GM12878 (cell line): ENCODE results near the gene DNASE2. TPM values are rescaled to one million over a fixed set of nuclear protein-coding genes. Genes with fewer than 3 reads are reported as not detected.
A peak's percentile ranks its signal among the peaks of the same experiment; 100 is the strongest.

Source experiments
- CBFB ChIP-seq: IDR thresholded peaks from 2 replicates; pipeline ENCODE4 v1.6.1; 2016; ENCODE audit warnings: antibody characterized with exemption, low read depth
- CHD2 ChIP-seq: IDR thresholded peaks from 2 replicates; pipeline ENCODE4 v1.6.1; 2011; ENCODE audit warnings: low read depth, low read length, improper control_type of control experiment, borderline replicate concordance
- HDGF ChIP-seq: fragments of 450-650 bp; IDR thresholded peaks from 2 replicates; pipeline ENCODE4 v1.6.1; 2016; ENCODE audit warnings: antibody characterized with exemption
- IKZF1 ChIP-seq: fragments of 450-650 bp; conservative IDR thresholded peaks from 2 replicates; pipeline ENCODE4 v1.6.1; 2017; ENCODE audit warnings: antibody characterized with exemption, mild to moderate bottlenecking
- JUND ChIP-seq: IDR thresholded peaks from 2 replicates; pipeline ENCODE4 v1.6.1; 2012; ENCODE audit warnings: low read depth, mild to moderate bottlenecking, low read length, improper control_type of control experiment, moderate library complexity
- KLF5 ChIP-seq: fragments of 450-650 bp; IDR thresholded peaks from 2 replicates; pipeline ENCODE4 v1.6.1; 2014; ENCODE audit warnings: mild to moderate bottlenecking; ENCODE audit not compliant: partially characterized antibody
- MEF2B ChIP-seq: fragments of 450-650 bp; IDR thresholded peaks from 2 replicates; pipeline ENCODE4 v1.6.1; 2018; ENCODE audit warnings: mild to moderate bottlenecking, moderate library complexity; ENCODE audit not compliant: partially characterized antibody, poor library complexity, severe bottlenecking
- NFYB ChIP-seq: IDR thresholded peaks from 2 replicates; pipeline ENCODE4 v1.6.1; 2011; ENCODE audit warnings: low read depth, mild to moderate bottlenecking, low read length, improper control_type of control experiment, moderate library complexity; ENCODE audit not compliant: insufficient read depth
- NR2C1 ChIP-seq: fragments of 450-650 bp; IDR thresholded peaks from 2 replicates; pipeline ENCODE4 v1.6.1; 2017; ENCODE audit warnings: antibody characterized with exemption, mild to moderate bottlenecking, moderate library complexity
- NR2C2 ChIP-seq: IDR thresholded peaks from 2 replicates; pipeline ENCODE4 v1.6.1; 2011; ENCODE audit warnings: borderline replicate concordance, low read depth; ENCODE audit not compliant: control insufficient read depth, insufficient read length
- POLR2A ChIP-seq: IDR thresholded peaks from 2 replicates; pipeline ENCODE4 v1.6.1; 2011; ENCODE audit warnings: low read depth, mild to moderate bottlenecking, low read length
- POLR2AphosphoS5 ChIP-seq: IDR thresholded peaks from 2 replicates; pipeline ENCODE4 v1.6.1; 2011; ENCODE audit warnings: mild to moderate bottlenecking, low read length, inconsistent platforms
- RUNX3 ChIP-seq: IDR thresholded peaks from 2 replicates; pipeline ENCODE4 v1.6.1; 2012; ENCODE audit warnings: low read length, inconsistent platforms
- SIN3A ChIP-seq: IDR thresholded peaks from 2 replicates; pipeline ENCODE4 v1.6.1; 2012; ENCODE audit warnings: low read depth, low read length, improper control_type of control experiment
- SREBF1 ChIP-seq: IDR thresholded peaks from 2 replicates; pipeline ENCODE4 v1.6.1; 2012; ENCODE audit warnings: mild to moderate bottlenecking, low read length
- TAF1 ChIP-seq: IDR thresholded peaks from 2 replicates; pipeline ENCODE4 v1.6.1; 2011; ENCODE audit warnings: mild to moderate bottlenecking, low read depth, low read length, borderline replicate concordance
- ZBED1 ChIP-seq: IDR thresholded peaks from 2 replicates; pipeline ENCODE4 v1.6.1; 2016; ENCODE audit warnings: borderline replicate concordance
- ZNF207 ChIP-seq: fragments of 450-650 bp; IDR thresholded peaks from 2 replicates; pipeline ENCODE4 v1.6.1; 2014; ENCODE audit warnings: antibody characterized with exemption, mild to moderate bottlenecking, borderline replicate concordance
- ZZZ3 ChIP-seq: IDR thresholded peaks from 2 replicates; pipeline ENCODE4 v1.6.1; 2011; ENCODE audit warnings: low read depth; ENCODE audit not compliant: control insufficient read depth, insufficient read length
- polyA plus RNA-seq, 11 experiments: library from polyadenylated mRNA; depleted of rRNA in 4 of 11; unstranded in 6 of 11; stranded (reverse) in 5 of 11; fragments of >200 nt; fragmentation: Nextera tagmentation in 4 of 11; fragmentation: Illumina TruSeq in 1 of 11; extraction: Ambion mirVana in 4 of 11; extraction: Trizol in 1 of 11; gene quantifications; 1 replicate in 1 of 11; 2 replicates in 10 of 11; pipeline versions ENCODE4 v1.2.1 to v1.2.3, GENCODE V29; 2011 to 2016; ENCODE audit warnings: inconsistent platforms in 2 of 11, missing spikeins in 2 of 11, low read depth in 1 of 11
- total RNA-seq, 4 experiments: library from RNA; depleted of rRNA in 3 of 4; stranded (reverse); fragments of >200 nt in 3 of 4; fragmentation: Illumina TruSeq in 1 of 4; extraction: Trizol in 1 of 4; gene quantifications; 2 replicates each; pipeline versions ENCODE4 v1.2.1 to v1.2.3, GENCODE V29; 2013 to 2021
- TF ChIP-seq, protein P1 (sequence below): fragments of 450-650 bp; IDR thresholded peaks from 2 replicates; pipeline ENCODE4 v1.6.1; 2016; ENCODE audit warnings: mild to moderate bottlenecking
- TF ChIP-seq, protein P2 (sequence below): fragments of 450-650 bp; IDR thresholded peaks from 2 replicates; pipeline ENCODE4 v1.6.1; 2014; ENCODE audit warnings: mild to moderate bottlenecking
- TF ChIP-seq, protein P3 (sequence below): fragments of 450-650 bp; IDR thresholded peaks from 2 replicates; pipeline ENCODE4 v1.6.1; 2017; ENCODE audit warnings: borderline replicate concordance
- TF ChIP-seq, protein P4 (sequence below): IDR thresholded peaks from 2 replicates; pipeline ENCODE4 v1.6.1; 2012; ENCODE audit warnings: low read depth, low read length, improper control_type of control experiment
- TF ChIP-seq, protein P5 (sequence below): fragments of 450-650 bp; IDR thresholded peaks from 2 replicates; pipeline ENCODE4 v1.6.1; 2018; ENCODE audit warnings: borderline replicate concordance, mild to moderate bottlenecking; ENCODE audit not compliant: partially characterized antibody

Gene DNASE2
- total and polyA plus RNA-seq, 10 of the 15 experiments (the other 5 are each of a cell fraction or from before 2014, with no cell fraction given) = 4.9 to 32.1 (median 22.0) TPM

DNA sequence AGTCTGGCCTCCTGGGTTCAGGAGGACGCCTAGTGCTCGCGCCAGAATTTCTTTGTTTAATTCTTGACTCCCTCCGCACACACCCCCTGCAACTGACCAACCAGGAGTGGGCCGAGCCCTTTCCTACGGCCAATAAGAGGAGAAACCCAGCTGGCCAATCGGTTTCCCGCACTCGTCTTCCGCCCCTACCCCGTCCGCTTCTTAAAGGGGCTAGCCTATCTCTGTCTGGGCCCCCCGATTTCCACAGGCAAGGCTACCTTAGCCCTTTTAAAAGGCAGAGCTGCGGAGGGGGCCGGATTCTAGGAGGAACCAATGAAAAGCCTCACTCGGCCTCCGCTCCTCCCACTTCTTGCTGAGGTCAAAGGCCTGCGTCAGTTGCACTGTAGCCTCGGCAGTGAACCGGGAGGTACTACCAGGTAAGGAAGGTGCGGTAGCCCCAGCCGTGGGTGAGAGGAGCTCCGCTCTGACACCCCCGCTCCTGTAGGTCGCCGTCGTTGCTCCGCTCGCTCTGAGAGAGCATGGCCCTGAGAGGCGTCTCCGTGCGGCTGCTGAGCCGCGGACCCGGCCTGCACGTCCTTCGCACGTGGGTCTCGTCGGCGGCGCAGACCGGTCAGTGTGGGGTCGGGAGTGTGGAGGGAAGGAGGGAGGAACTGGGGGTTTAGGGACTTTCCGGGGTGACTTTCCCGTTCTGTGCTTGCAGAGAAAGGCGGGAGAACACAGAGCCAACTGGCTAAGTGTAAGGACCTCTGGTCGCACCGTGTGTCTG lies 9.7 kb upstream of the DNASE2 start, which contains the start of gene GCDH (continued):
- TF ChIP-seq CHD2 (peak; percentile 25; the same call in 1 of the 2 replicates), JUND (peak; percentile 79; the same call in 1 of the 2 replicates), HDGF (peak; percentile 11; the same call in 1 of the 2 replicates), CBFB (peak; percentile 52; the same call in 1 of the 2 replicates), SIN3A (peak; percentile 69), ZBED1 (no peak), TAF1 (peak; percentile 34; the same call in 1 of the 2 replicates), MEF2B (no peak), SREBF1 (no peak), NFYB (peak; percentile 89), NR2C1 (peak; percentile 83), RUNX3 (peak; percentile 45; the same call in 1 of the 2 replicates), POLR2A (peak; percentile 91), KLF5 (peak; percentile 85), IKZF1 (peak; percentile 73), POLR2AphosphoS5 (peak; percentile 87), ZNF207 (no peak), NR2C2 (no peak), ZZZ3 (no peak)
- TF ChIP-seq, protein P1, sequence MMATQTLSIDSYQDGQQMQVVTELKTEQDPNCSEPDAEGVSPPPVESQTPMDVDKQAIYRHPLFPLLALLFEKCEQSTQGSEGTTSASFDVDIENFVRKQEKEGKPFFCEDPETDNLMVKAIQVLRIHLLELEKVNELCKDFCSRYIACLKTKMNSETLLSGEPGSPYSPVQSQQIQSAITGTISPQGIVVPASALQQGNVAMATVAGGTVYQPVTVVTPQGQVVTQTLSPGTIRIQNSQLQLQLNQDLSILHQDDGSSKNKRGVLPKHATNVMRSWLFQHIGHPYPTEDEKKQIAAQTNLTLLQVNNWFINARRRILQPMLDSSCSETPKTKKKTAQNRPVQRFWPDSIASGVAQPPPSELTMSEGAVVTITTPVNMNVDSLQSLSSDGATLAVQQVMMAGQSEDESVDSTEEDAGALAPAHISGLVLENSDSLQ = no peak
- TF ChIP-seq, protein P2, sequence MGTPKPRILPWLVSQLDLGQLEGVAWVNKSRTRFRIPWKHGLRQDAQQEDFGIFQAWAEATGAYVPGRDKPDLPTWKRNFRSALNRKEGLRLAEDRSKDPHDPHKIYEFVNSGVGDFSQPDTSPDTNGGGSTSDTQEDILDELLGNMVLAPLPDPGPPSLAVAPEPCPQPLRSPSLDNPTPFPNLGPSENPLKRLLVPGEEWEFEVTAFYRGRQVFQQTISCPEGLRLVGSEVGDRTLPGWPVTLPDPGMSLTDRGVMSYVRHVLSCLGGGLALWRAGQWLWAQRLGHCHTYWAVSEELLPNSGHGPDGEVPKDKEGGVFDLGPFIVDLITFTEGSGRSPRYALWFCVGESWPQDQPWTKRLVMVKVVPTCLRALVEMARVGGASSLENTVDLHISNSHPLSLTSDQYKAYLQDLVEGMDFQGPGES = peak; percentile 57; the same call in 1 of the 2 replicates
- TF ChIP-seq, protein P3, sequence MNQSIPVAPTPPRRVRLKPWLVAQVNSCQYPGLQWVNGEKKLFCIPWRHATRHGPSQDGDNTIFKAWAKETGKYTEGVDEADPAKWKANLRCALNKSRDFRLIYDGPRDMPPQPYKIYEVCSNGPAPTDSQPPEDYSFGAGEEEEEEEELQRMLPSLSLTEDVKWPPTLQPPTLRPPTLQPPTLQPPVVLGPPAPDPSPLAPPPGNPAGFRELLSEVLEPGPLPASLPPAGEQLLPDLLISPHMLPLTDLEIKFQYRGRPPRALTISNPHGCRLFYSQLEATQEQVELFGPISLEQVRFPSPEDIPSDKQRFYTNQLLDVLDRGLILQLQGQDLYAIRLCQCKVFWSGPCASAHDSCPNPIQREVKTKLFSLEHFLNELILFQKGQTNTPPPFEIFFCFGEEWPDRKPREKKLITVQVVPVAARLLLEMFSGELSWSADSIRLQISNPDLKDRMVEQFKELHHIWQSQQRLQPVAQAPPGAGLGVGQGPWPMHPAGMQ = no peak
- TF ChIP-seq, protein P4, sequence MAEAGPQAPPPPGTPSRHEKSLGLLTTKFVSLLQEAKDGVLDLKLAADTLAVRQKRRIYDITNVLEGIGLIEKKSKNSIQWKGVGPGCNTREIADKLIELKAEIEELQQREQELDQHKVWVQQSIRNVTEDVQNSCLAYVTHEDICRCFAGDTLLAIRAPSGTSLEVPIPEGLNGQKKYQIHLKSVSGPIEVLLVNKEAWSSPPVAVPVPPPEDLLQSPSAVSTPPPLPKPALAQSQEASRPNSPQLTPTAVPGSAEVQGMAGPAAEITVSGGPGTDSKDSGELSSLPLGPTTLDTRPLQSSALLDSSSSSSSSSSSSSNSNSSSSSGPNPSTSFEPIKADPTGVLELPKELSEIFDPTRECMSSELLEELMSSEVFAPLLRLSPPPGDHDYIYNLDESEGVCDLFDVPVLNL = peak; percentile 79; the same call in 1 of the 2 replicates
- TF ChIP-seq, protein P5, sequence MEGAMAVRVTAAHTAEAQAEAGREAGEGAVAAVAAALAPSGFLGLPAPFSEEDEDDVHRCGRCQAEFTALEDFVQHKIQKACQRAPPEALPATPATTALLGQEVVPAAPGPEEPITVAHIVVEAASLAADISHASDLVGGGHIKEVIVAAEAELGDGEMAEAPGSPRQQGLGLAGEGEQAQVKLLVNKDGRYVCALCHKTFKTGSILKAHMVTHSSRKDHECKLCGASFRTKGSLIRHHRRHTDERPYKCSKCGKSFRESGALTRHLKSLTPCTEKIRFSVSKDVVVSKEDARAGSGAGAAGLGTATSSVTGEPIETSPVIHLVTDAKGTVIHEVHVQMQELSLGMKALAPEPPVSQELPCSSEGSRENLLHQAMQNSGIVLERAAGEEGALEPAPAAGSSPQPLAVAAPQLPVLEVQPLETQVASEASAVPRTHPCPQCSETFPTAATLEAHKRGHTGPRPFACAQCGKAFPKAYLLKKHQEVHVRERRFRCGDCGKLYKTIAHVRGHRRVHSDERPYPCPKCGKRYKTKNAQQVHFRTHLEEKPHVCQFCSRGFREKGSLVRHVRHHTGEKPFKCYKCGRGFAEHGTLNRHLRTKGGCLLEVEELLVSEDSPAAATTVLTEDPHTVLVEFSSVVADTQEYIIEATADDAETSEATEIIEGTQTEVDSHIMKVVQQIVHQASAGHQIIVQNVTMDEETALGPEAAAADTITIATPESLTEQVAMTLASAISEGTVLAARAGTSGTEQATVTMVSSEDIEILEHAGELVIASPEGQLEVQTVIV = peak; percentile 95
